SH-SY5Y (cell line): ENCODE results near the gene SEMA3F.

Experiments used
- GATA2 ChIP-seq: IDR thresholded peaks from 2 replicates; pipeline ENCODE4 v1.6.1; 2011; ENCODE audit warnings: mild to moderate bottlenecking, low read depth, low read length
- GATA3 ChIP-seq: IDR thresholded peaks from 2 replicates; pipeline ENCODE4 v1.6.1; 2011; ENCODE audit warnings: low read depth, mild to moderate bottlenecking, low read length, moderate library complexity

GRCh38 chr3:50219285-50219684 is 64.2 kb downstream of the SEMA3F start:
- TF ChIP-seq GATA3 (no peak), GATA2 (no peak)
